ENCODE measurements around the gene FAM219B. TPM values are rescaled to one million over a fixed set of nuclear protein-coding genes. Genes with fewer than 3 reads are reported as not detected.
"Not testable (repeated sequence)": the region's sequence is repeated elsewhere in the genome, so short reads cannot be mapped to it uniquely, and the experiment has no call there.

The FAM219B gene
- total and polyA plus RNA-seq, 2 experiments from 2014 or later: 28.8 to 61.4 TPM

DNA sequence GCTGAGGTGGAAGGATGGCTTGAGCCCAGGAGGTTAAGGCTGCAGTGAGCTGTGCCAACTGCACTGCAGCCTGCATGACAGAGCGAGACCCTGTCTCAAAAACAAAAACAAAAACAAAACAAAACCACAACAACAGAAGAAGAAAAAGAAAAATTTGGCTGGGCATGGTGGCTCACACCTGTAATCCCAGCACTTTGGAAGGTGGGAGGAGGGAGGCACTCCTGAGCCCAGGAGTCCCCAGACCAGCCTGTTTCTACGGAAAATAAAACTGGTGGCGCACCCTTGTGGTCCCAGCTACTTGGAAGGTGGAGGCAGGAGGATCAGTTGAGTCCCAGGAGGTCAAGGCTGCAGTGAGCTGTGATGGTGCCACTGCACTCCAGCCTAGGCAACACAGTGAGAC is 28.5 kb upstream of the FAM219B start:
- peaks cover 37% of the 10 kb centered on the region for H3K36me3 Mint-ChIP-seq (ENCODE audit: low read depth)
- not testable (repeated sequence) for H2AFZ ChIP-seq; H3K4me1 ChIP-seq (ENCODE audit: insufficient read depth); H3K4me2 ChIP-seq; H3K4me1 Mint-ChIP-seq; H3K27me3 Mint-ChIP-seq (ENCODE audit: insufficient read depth, low read depth, poor library complexity); H3K9me3 Mint-ChIP-seq; H3K27ac ChIP-seq (ENCODE audit: low read depth); H3K27me3 ChIP-seq (ENCODE audit: insufficient read depth); H3F3A ChIP-seq (replicated peaks; ENCODE audit: low read depth); H3K27ac Mint-ChIP-seq; H3K9me2 ChIP-seq (ENCODE audit: insufficient read depth); H3K4me3 ChIP-seq
- ATAC-seq: peak; percentile 25
- H3K4me3 Mint-ChIP-seq: peak overlapping the region; percentile 43; the same call in 2 of the 3 replicates
- Histone ChIP-seq H3K79me2 (replicated peaks; ENCODE audit: insufficient read depth) (peaks cover 75% of the 10 kb centered on the region), H4K20me1 (replicated peaks; ENCODE audit: insufficient read depth) (peaks cover 42% of the 10 kb centered on the region), H3K36me3 (ENCODE audit: insufficient read depth) (peaks cover 16% of the 10 kb centered on the region)
- TF ChIP-seq, protein P1, sequence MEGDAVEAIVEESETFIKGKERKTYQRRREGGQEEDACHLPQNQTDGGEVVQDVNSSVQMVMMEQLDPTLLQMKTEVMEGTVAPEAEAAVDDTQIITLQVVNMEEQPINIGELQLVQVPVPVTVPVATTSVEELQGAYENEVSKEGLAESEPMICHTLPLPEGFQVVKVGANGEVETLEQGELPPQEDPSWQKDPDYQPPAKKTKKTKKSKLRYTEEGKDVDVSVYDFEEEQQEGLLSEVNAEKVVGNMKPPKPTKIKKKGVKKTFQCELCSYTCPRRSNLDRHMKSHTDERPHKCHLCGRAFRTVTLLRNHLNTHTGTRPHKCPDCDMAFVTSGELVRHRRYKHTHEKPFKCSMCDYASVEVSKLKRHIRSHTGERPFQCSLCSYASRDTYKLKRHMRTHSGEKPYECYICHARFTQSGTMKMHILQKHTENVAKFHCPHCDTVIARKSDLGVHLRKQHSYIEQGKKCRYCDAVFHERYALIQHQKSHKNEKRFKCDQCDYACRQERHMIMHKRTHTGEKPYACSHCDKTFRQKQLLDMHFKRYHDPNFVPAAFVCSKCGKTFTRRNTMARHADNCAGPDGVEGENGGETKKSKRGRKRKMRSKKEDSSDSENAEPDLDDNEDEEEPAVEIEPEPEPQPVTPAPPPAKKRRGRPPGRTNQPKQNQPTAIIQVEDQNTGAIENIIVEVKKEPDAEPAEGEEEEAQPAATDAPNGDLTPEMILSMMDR (conservative IDR thresholded peaks at IDR 0.05; ENCODE audit: low read depth in 2 of 2): peak; percentile 39 to 67
- peak; percentile 84 for DNase-seq (ENCODE audit: low spot score)

DNA sequence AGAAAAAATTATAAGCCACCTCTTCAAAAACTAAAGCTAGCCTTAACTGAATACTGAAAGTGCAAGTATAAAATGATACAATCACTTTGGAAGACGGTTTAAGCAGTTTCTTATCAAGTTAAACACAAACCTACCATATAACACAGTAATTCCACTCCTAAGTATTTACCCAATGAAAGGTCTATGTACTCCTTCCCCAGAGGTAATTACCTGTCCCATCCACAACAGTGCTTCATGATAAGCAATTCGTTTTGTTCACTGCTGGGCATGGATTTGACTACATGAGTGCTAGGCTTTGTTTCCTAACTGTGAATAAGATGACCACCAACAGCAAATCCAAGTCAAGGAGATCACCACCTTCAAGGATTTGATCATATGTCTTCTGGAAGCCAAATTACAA is 26.9 kb upstream of the FAM219B start:
- Mint-ChIP-seq H3K4me1 (peaks cover 6% of the 10 kb centered on the region; the same call in 2 of the 3 replicates), H3K9me3 (no peaks in the 10 kb centered on the region), H3K27me3 (ENCODE audit: insufficient read depth, low read depth, poor library complexity) (peaks cover 8% of the 10 kb centered on the region), H3K4me3 (no peak overlapping the region), H3K36me3 (ENCODE audit: low read depth) (peaks cover 53% of the 10 kb centered on the region), H3K27ac (no peak overlapping the region)
- Histone ChIP-seq H3F3A (replicated peaks; ENCODE audit: low read depth) (no peaks in the 10 kb centered on the region; the same call in 1 of the 2 replicates), H3K79me2 (replicated peaks; ENCODE audit: insufficient read depth) (peaks cover 91% of the 10 kb centered on the region), H3K27me3 (ENCODE audit: insufficient read depth) (no peaks in the 10 kb centered on the region), H3K27ac (ENCODE audit: low read depth) (no peak overlapping the region), H3K4me3 (no peak overlapping the region), H3K36me3 (ENCODE audit: insufficient read depth) (peaks cover 24% of the 10 kb centered on the region), H3K4me2 (no peak overlapping the region), H3K9me2 (ENCODE audit: insufficient read depth) (no peaks in the 10 kb centered on the region), H4K20me1 (replicated peaks; ENCODE audit: insufficient read depth) (peaks cover 48% of the 10 kb centered on the region), H3K4me1 (ENCODE audit: insufficient read depth) (peaks cover 9% of the 10 kb centered on the region), H2AFZ (no peak overlapping the region)
- TF ChIP-seq ZNF331 (CRISPR knock-in tag; IDR thresholded peaks at IDR 0.05; ENCODE audit: low read depth) (no peak), STAT1 (IDR thresholded peaks at IDR 0.05; ENCODE audit: unreplicated experiment) (no peak), ZNF114 (CRISPR knock-in tag; IDR thresholded peaks at IDR 0.05) (no peak), JUNB (IDR thresholded peaks at IDR 0.05; ENCODE audit: unreplicated experiment) (no peak)
- TF ChIP-seq, protein P2, sequence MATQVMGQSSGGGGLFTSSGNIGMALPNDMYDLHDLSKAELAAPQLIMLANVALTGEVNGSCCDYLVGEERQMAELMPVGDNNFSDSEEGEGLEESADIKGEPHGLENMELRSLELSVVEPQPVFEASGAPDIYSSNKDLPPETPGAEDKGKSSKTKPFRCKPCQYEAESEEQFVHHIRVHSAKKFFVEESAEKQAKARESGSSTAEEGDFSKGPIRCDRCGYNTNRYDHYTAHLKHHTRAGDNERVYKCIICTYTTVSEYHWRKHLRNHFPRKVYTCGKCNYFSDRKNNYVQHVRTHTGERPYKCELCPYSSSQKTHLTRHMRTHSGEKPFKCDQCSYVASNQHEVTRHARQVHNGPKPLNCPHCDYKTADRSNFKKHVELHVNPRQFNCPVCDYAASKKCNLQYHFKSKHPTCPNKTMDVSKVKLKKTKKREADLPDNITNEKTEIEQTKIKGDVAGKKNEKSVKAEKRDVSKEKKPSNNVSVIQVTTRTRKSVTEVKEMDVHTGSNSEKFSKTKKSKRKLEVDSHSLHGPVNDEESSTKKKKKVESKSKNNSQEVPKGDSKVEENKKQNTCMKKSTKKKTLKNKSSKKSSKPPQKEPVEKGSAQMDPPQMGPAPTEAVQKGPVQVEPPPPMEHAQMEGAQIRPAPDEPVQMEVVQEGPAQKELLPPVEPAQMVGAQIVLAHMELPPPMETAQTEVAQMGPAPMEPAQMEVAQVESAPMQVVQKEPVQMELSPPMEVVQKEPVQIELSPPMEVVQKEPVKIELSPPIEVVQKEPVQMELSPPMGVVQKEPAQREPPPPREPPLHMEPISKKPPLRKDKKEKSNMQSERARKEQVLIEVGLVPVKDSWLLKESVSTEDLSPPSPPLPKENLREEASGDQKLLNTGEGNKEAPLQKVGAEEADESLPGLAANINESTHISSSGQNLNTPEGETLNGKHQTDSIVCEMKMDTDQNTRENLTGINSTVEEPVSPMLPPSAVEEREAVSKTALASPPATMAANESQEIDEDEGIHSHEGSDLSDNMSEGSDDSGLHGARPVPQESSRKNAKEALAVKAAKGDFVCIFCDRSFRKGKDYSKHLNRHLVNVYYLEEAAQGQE (IDR thresholded peaks at IDR 0.05; ENCODE audit: unreplicated experiment): no peak
- DNase-seq (ENCODE audit: low spot score) (no peak), ATAC-seq (no peak)
